SJSA1 (cell line): ENCODE measurements around the gene TPRA1. TPM values are rescaled to one million over a fixed set of nuclear protein-coding genes. Genes with fewer than 3 reads are reported as not detected.
"Not testable (repeated sequence)": the region's sequence is repeated elsewhere in the genome, so short reads cannot be mapped to it uniquely, and the experiment has no call there.

Experiments
- DNase-seq, 2 experiments: peaks; one replicate each; pipeline ENCODE4 v3.0.0-alpha.2; 2015 to 2020; ENCODE audit warnings: low spot score in 2 of 2, low read depth in 1 of 2
- H3K27ac ChIP-seq: fragments of 250-450 bp; sonication (Bioruptor Pico); 2 replicates; pipeline ENCODE4 v1.5.1; 2020; ENCODE audit warnings: mild to moderate bottlenecking, moderate library complexity
- H3K27me3 ChIP-seq: fragments of 250-450 bp; sonication (Bioruptor Pico); replicated peaks from 2 replicates; pipeline ENCODE4 v1.5.1; 2020; ENCODE audit warnings: mild to moderate bottlenecking, moderate library complexity
- H3K36me3 ChIP-seq: fragments of 250-450 bp; sonication (Bioruptor Pico); 2 replicates; pipeline ENCODE4 v1.5.1; 2020; ENCODE audit warnings: mild to moderate bottlenecking
- H3K4me1 ChIP-seq: fragments of 250-450 bp; sonication (Bioruptor Pico); replicated peaks from 2 replicates; pipeline ENCODE4 v1.6.1; 2021; ENCODE audit warnings: mild to moderate bottlenecking
- H3K4me3 ChIP-seq: fragments of 250-450 bp; sonication (Bioruptor Pico); 2 replicates; pipeline ENCODE4 v1.5.1; 2020; ENCODE audit warnings: mild to moderate bottlenecking
- H3K9me3 ChIP-seq: fragments of 250-450 bp; sonication (Bioruptor Pico); replicated peaks from 2 replicates; pipeline ENCODE4 v1.5.1; 2020; ENCODE audit warnings: mild to moderate bottlenecking
- total RNA-seq: library from RNA; depleted of rRNA; stranded (reverse); fragments of >200 nt; shearing (Covaris generic); gene quantifications from 2 replicates; pipeline ENCODE4 v1.2.3, GENCODE V29; 2014

TPRA1 gene
- total RNA-seq, 1 experiment from 2014 or later, result 60.5 TPM

DNA sequence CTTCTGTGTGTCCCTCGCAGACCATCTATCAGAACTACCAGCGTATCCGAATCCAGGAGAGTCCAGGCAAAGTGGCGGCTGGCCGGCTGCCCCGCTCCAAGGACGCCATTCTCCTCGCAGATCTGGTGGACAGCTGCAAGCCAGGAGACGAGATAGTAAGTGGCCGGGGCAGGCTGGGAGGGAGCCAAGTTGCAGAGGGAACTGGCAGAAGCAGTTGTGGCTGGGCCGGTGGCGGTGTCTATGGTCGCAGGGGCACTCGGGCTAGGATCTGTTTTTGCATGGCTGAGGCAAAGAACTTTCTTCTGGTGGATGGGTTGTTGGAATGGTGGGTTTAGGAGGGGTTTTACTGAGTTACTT is 17.8 kb upstream of the TPRA1 start:
- peaks cover 76% of the 10 kb centered on the region for H3K36me3 ChIP-seq
- no peak overlapping the region for H3K4me3 ChIP-seq
- H3K9me3 ChIP-seq, result no peaks in the 10 kb centered on the region
- H3K27ac ChIP-seq, result no peak overlapping the region
- no peak for DNase-seq
- H3K27me3 ChIP-seq, result no peaks in the 10 kb centered on the region
- H3K4me1 ChIP-seq, result no peaks in the 10 kb centered on the region

GRCh38 chr3:127607675-127608361 is 17.3 kb upstream of the TPRA1 start:
- Histone ChIP-seq H3K27me3 (no peaks in the 10 kb centered on the region), H3K9me3 (no peaks in the 10 kb centered on the region), H3K4me3 (no peak overlapping the region), H3K27ac (no peak overlapping the region), H3K36me3 (peaks cover 78% of the 10 kb centered on the region), H3K4me1 (no peaks in the 10 kb centered on the region)
- no peak for DNase-seq

GRCh38 chr3:127606981-127607595 is 16.6 kb upstream of the TPRA1 start:
- no peaks in the 10 kb centered on the region for H3K27me3 ChIP-seq
- no peak for DNase-seq
- peaks cover 76% of the 10 kb centered on the region for H3K36me3 ChIP-seq
- no peaks in the 10 kb centered on the region for H3K9me3 ChIP-seq
- no peak overlapping the region for H3K27ac ChIP-seq
- no peaks in the 10 kb centered on the region for H3K4me1 ChIP-seq
- H3K4me3 ChIP-seq, result no peak overlapping the region

- Histone ChIP-seq H3K36me3 (peaks cover 77% of the 10 kb centered on the region), H3K4me1 (no peaks in the 10 kb centered on the region), H3K27me3 (no peaks in the 10 kb centered on the region), H3K27ac (no peak overlapping the region), H3K4me3 (no peak overlapping the region), H3K9me3 (no peaks in the 10 kb centered on the region)
- DNase-seq, result no peak
Observed at GRCh38 chr3:127606086-127606805, 15.7 kb upstream of the TPRA1 start.

GRCh38 chr3:127605547-127605946 is 15.0 kb upstream of the TPRA1 start:
- H3K36me3 ChIP-seq, result peaks cover 75% of the 10 kb centered on the region
- DNase-seq, H3K27me3 ChIP-seq, H3K9me3 ChIP-seq, H3K4me3 ChIP-seq, H3K4me1 ChIP-seq, H3K27ac ChIP-seq: not testable (repeated sequence)

DNA sequence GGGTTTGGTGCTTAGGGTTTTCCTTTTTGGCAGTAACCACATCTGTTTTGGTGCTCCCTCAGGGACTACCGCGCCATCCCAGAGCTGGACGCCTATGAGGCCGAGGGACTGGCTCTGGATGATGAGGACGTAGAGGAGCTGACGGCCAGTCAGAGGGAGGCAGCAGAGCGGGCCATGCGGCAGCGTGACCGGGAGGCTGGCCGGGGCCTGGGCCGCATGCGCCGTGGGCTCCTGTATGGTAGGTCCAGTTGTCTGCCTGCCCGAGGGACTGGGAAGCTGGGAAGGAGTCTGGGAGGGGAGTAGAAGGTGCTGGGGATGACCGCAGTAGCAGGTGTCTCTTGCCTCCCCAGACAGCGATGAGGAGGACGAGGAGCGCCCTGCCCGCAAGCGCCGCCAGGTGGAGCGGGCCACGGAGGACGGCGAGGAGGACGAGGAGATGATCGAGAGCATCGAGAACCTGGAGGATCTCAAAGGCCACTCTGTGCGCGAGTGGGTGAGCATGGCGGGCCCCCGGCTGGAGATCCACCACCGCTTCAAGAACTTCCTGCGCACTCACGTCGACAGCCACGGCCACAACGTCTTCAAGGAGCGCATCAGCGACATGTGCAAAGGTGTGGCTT is 14.1 kb upstream of the TPRA1 start:
- Histone ChIP-seq H3K9me3 (no peaks in the 10 kb centered on the region), H3K27ac (no peak overlapping the region), H3K27me3 (no peaks in the 10 kb centered on the region), H3K4me3 (no peak overlapping the region), H3K36me3 (peaks cover 81% of the 10 kb centered on the region), H3K4me1 (peaks cover 1% of the 10 kb centered on the region)
- no peak for DNase-seq

DNA sequence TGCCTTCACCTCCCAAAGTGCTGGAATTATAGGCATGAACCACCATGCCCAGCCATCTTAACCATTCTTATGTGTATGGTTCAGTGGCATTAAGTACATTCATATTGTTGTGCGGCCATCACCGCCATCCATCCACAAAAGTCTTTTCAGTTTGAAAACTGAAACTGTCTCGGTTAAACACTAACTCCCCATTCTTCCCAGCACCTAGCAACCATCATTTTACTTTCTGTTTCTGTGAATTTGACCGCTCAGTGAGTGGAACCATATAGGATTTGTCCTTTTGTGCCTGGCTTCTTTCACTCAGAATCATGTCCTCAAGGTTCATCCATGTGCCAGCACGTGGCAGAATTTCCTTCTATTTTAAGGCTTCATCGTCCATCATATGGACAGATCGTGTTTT is 13.5 kb upstream of the TPRA1 start:
- Histone ChIP-seq H3K36me3 (peaks cover 86% of the 10 kb centered on the region), H3K27me3 (no peaks in the 10 kb centered on the region)

GRCh38 chr3:127600749-127601456 is 10.4 kb upstream of the TPRA1 start:
- Histone ChIP-seq H3K27me3 (no peaks in the 10 kb centered on the region), H3K4me1 (peaks cover 19% of the 10 kb centered on the region), H3K27ac (no peak overlapping the region), H3K36me3 (peaks cover 58% of the 10 kb centered on the region), H3K4me3 (no peak overlapping the region), H3K9me3 (no peaks in the 10 kb centered on the region)
- no peak for DNase-seq

More for the DNA sequence above, 13.5 kb upstream of the TPRA1 start:
- no peak overlapping the region for H3K4me3 ChIP-seq
- no peaks in the 10 kb centered on the region for H3K9me3 ChIP-seq
- no peak overlapping the region for H3K27ac ChIP-seq
- peaks cover 7% of the 10 kb centered on the region for H3K4me1 ChIP-seq
- DNase-seq, result no peak

DNA sequence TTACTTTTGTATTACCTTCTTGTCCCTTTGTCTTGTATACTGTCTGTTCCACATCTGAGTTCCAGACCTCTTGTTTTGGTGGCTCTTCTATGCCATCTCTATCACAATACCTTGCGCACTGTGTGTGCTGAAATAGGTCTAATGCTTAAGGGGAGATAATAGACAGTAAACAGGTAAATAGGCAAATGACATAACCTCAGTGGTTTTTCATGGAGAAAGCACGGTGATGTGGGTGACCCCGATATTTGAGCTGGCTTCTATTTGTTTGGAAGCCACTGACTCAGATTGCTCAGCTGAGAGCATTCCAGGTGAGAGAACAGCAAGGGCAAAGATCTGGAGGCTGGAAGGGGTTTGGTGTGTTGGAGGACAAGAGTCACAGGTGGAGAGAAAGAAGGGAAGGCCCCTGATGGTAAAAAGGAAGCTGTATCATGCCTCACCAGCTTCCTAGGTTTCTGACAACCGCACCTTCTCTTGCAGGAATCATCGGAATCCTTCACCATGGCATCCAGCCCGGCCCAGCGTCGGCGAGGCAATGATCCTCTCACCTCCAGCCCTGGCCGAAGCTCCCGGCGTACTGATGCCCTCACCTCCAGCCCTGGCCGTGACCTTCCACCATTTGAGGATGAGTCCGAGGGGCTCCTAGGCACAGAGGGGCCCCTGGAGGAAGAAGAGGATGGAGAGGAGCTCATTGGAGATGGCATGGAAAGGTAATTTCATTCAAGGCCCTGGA is 8.5 kb upstream of the TPRA1 start:
- DNase-seq, result no peak
- no peaks in the 10 kb centered on the region for H3K27me3 ChIP-seq
- no peaks in the 10 kb centered on the region for H3K9me3 ChIP-seq
- peak overlapping the region; percentile 82 for H3K27ac ChIP-seq
- H3K36me3 ChIP-seq, result peaks cover 43% of the 10 kb centered on the region
- peak overlapping the region; percentile 63 for H3K4me3 ChIP-seq
- peaks cover 19% of the 10 kb centered on the region for H3K4me1 ChIP-seq

GRCh38 chr3:127597020-127597771 is 6.7 kb upstream of the TPRA1 start:
- Histone ChIP-seq H3K9me3 (no peaks in the 10 kb centered on the region), H3K4me1 (peaks cover 19% of the 10 kb centered on the region), H3K36me3 (peaks cover 30% of the 10 kb centered on the region), H3K27me3 (no peaks in the 10 kb centered on the region), H3K4me3 (no peak overlapping the region), H3K27ac (no peak overlapping the region)
- no peak for DNase-seq

DNA sequence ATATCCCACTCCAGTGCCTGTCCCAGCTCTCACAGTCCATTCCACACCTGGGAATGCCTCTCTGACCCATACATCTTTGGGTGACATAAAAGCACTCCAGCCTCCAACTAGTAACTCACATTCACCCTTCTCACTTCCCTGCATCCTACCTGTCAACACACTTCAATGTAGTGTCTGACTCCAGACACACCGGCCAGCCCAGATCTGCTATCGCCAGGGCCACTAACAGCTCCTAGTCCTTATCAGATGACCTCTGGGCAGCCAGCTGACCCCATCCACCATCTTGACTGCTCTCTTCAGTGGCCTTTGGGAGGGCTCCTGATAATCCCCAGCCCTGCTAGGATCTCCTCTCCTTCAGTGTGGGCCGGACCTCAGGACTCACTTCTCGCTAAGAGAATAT is 4.8 kb upstream of the TPRA1 start:
- DNase-seq, result no peak
- Histone ChIP-seq H3K4me3 (no peak overlapping the region), H3K9me3 (no peaks in the 10 kb centered on the region), H3K27me3 (no peaks in the 10 kb centered on the region), H3K4me1 (peaks cover 32% of the 10 kb centered on the region), H3K36me3 (peaks cover 18% of the 10 kb centered on the region), H3K27ac (no peak overlapping the region)

- peaks cover 8% of the 10 kb centered on the region for H3K36me3 ChIP-seq
- no peak overlapping the region for H3K4me3 ChIP-seq
- H3K9me3 ChIP-seq, result no peaks in the 10 kb centered on the region
- no peak overlapping the region for H3K27ac ChIP-seq
- H3K27me3 ChIP-seq, result no peaks in the 10 kb centered on the region
- no peak for DNase-seq
- peaks cover 29% of the 10 kb centered on the region for H3K4me1 ChIP-seq
Observed at GRCh38 chr3:127593178-127593577, 2.6 kb upstream of the TPRA1 start.

DNA sequence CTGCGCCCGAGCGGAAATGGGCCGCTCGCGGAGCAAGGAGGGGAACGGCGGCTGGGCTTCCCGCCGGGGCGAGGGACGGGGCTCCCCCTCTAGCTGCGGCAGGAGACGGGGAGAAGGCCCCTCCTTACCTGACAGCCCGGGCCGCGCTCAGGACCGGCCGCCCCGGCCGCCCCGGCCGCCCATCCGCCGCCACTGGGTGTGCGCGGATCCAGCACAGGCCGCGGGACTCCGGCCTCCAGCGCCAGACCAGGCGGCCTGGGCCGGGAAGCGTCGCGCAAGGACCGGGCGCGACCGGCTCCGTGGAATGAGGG is 296 bp downstream of the TPRA1 start:
- no peaks in the 10 kb centered on the region for H3K27me3 ChIP-seq
- no peaks in the 10 kb centered on the region for H3K9me3 ChIP-seq
- peaks cover 30% of the 10 kb centered on the region for H3K4me1 ChIP-seq
- H3K36me3 ChIP-seq, result peaks cover 24% of the 10 kb centered on the region
- peak overlapping the region; percentile 87 for H3K4me3 ChIP-seq
- H3K27ac ChIP-seq, result peak overlapping the region; percentile 89
- no peak for DNase-seq
